NCI-H146 treated with DMSO at 0.1 percent for 48 hours (cell line): Measurements from ENCODE around the gene NSDHL.
A peak's percentile ranks its signal among the peaks of the same experiment; 100 is the strongest.

ENCODE experiments used
- DNase-seq: peaks from one replicate; lab custom pipeline; 2025; ENCODE audit not compliant: unreplicated experiment; lab: John Stamatoyannopoulos, UW

NSDHL gene

GRCh38 chrX:152892999-152893891 lies 62.4 kb downstream of the NSDHL start:
- no peak for DNase-seq

GRCh38 chrX:152893980-152894610 lies 63.2 kb downstream of the NSDHL start:
- DNase-seq, result no peak

DNA sequence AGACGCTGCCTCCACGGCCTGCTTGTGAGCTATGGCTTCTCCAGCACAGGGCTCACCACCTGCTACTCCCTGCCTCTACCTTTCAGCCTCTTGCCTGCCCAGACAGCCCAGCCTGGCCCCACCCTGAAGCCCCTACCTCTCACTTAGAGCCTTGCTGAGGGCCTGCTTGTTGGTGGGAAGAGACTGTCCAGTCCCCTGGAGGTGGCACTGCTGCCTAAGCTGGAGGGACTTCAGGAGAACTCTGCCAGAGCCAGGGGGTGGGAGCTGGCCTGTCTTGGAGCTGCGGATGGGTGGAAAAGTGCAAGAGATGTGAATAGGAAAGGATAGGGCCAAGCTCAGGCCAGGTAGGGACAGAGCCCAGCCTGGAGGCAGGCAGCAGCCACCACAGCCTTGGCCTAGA lies 64.3 kb downstream of the NSDHL start:
- no peak for DNase-seq

GRCh38 chrX:152895724-152896420 lies 65.0 kb downstream of the NSDHL start:
- DNase-seq, result no peak

GRCh38 chrX:152896450-152896849 lies 65.6 kb downstream of the NSDHL start:
- DNase-seq, result no peak

DNA sequence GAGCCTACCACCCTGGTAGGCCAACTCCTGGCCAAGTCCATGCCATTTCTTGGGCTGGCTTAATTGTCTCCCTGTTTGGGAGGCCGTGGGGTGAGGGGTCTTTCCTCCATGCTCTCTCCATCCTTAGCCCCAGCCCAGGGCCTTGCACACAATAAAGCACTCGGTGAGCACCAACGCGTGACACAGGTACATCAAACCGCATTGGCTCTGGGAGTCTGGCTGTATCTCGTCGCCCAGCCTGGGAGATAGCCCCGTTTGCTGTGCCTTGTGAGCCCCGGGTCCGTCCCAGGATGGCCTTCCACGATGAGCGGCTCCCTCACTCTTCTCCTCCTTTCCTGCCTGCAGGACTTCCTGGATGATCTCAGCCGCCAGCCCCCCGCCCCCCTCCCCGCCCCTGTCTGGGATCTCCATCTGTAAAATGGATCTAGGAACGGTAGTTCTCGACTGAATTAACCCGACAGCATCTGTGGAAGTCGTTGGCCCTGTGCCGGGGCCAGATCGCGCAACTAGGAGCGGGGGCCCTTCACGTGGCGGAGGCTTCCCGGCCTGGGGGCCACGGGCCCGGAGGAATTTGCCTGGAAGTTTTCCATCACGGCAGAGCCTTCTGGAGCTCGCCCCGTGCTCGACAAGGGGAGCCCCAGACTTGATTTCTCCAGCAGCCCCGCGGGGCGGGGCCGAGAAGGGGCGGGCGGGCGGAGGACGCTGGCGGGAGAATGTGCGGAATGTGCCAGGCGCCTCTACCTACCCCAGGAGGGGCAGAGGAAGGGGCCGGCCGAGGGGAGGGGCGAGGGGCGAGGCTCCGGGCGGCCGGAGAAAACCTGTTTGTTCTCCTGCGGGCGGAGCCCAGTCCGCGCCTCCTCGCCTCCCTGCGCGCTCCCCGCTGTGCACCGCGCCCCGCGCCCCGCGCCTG lies 66.6 kb downstream of the NSDHL start, which contains the start of gene ZNF185:
Gene ZNF185 (plus strand): TSS at position 846 of the 910 bp plus-strand sequence. CDS start 16,423 bp downstream, outside the sequence.
- DNase-seq, result peak; percentile 22

- DNase-seq, result no peak
These were observed 67.6 kb downstream of the NSDHL start for GRCh38 chrX:152898442-152898841.

- no peak for DNase-seq
These were observed 68.4 kb downstream of the NSDHL start for GRCh38 chrX:152899111-152899873.

GRCh38 chrX:152899874-152900719 lies 69.2 kb downstream of the NSDHL start:
- no peak for DNase-seq

GRCh38 chrX:152900937-152901445 lies 70.1 kb downstream of the NSDHL start:
- no peak for DNase-seq

- DNase-seq, result peak; percentile 0
These were observed 71.1 kb downstream of the NSDHL start for GRCh38 chrX:152901816-152902501.

DNA sequence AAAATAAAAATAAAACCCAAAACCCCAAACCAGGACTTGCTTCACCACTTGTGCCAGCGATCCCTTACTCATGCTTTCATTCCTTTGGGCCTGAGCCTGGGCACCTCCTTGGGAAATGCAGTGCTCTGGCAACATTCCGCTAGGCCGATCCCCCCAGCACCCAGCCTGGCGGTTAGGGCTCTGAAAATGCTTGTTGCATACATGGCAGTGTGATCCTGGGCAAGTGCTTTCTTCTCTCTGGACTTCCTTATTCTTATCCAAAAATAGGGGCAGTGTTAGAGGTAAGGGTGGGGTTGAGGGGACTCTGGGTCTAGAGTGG lies 71.6 kb downstream of the NSDHL start:
- no peak for DNase-seq

- no peak for DNase-seq
These were observed 72.7 kb downstream of the NSDHL start for GRCh38 chrX:152903589-152903988.

DNA sequence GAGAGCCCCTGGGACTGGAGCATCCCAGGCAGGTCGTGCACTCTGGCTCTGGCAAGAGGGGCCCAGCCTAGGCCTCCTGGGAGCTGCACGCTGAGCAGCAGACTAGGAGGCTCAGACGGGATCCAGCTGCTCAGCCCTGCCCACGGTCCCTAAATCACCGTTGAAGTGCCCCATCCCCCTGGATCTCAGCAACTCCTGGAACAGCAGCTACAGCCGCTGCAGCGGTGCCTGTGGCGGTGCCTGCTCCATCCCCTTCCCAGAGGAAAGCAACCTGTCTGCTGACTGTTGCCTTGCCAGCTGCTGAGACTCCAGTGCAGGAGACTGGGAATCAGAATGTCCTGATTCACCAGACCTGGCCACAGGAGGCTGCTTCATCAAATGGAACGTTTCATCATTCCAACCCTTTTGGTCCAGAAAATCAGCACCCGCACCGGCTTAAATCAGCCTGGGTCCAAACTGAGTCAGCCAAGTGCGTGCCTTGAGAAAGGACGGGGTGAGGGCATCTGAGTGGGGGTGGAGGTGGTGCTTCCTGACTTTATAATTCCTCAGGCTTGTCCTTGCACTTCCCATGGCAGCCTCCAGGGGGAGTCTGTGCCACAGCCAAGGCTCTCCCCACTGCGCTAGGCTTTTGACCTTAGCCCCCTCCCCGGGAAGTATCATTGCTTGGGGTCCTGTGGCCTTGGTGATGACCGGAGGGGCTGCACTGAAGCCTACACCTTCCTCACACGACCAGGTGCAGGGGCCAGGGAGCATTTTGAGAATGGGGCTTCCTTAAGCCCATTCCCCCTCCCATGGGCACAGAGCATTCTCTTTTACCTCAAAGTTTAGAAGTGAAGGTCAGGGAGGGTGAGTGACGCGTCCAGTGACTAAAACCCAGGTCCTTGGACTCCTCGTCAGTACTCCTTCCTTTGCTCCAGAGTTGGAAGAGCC lies 73.6 kb downstream of the NSDHL start:
- peak; percentile 18 for DNase-seq

- no peak for DNase-seq
These were observed 74.2 kb downstream of the NSDHL start for GRCh38 chrX:152905081-152905420.

- DNase-seq, result peak; percentile 17
These were observed 76.3 kb downstream of the NSDHL start for GRCh38 chrX:152907084-152907651.

DNA sequence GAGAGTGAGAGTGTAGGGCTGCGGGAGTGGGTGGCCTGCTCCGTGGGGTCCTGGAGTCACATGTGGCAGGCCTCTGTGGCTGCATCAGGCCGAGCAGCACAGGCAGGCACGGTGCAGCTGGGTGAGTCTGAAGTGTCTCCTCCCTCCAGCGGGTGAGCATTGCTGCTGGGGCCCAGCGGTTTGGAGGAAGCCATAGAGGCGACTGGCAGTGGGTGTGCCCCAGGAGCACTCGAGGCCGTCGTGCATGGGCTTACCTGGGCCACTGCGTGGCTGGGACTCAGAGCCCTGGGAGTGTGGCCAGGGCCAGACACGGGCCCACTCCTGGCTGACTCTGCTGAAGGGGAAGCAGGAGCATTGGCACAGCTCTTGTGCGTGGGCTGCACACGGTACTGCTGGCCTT lies 77.6 kb downstream of the NSDHL start:
- DNase-seq, result no peak
